ENCODE data around the gene OR6J1.
"Not testable (repeated sequence)": the region's sequence is repeated elsewhere in the genome, so short reads cannot be mapped to it uniquely, and the experiment has no call there.

OR6J1 gene

DNA sequence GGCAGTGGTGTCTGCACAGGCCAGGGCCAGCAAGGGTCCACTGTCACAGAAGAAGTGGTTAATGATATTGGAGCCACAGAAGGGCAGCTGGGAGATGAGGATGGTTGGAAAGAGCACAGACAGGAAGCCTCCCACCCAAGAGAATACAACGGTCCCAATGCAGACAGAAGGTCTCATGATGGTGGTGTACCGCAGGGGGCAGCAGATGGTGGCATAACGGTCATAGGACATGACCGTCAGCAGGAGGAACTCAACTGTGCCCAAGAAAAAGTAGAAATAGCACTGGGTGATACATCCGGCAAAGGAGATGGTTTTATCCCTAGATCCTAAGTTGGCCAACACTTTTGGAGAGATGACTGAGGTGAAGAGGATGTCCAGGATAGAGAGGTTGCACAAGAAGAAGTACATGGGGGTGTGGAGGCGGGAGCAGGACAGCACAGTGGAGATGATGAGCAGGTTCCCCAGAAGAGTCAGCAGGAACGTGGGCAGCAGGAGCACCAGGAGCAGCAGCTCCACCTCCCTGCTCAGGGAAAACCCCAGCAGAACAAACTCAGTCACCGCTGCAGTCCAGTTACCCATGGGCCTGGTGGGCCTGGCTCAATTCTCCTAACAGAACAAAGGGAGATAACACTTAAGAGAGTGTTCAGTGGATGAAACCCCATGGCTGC, 9.8 kb downstream of the OR6J1 start:
- H3K36me3 Mint-ChIP-seq (ENCODE audit: low read depth) = no peaks in the 10 kb centered on the region
- H3K27me3 Mint-ChIP-seq (ENCODE audit: low read depth) = peaks cover 16% of the 10 kb centered on the region
- no peaks in the 10 kb centered on the region for H3K4me1 Mint-ChIP-seq (ENCODE audit: low read depth)
- no peak overlapping the region for H3K27ac Mint-ChIP-seq
- H3K9me3 Mint-ChIP-seq = peaks cover 5% of the 10 kb centered on the region
- no peak overlapping the region for H3K4me3 Mint-ChIP-seq

DNA sequence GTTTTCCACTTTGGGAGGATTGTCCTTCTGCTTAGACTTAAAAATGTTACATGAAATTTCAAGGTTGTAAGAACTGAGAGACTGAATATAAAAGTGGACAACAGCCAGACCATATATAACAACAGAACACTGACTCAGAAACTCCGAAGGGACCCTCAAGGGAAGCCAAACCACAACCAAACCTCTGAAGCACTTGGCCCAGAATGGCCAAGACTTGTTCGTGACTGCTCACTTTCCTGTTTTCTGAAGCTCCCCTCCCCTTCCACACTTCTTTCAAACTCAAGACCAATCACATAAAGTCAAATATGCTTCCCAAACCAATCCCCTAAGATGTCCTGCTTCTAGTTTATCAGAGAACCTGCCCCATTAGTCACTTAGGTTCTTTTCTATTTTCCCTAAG, 13.7 kb downstream of the OR6J1 start:
- H3K4me1 Mint-ChIP-seq (ENCODE audit: low read depth) = no peaks in the 10 kb centered on the region
- no peak overlapping the region for H3K4me3 Mint-ChIP-seq
- H3K36me3 Mint-ChIP-seq (ENCODE audit: low read depth) = no peaks in the 10 kb centered on the region
- peaks cover 40% of the 10 kb centered on the region for H3K27me3 Mint-ChIP-seq (ENCODE audit: low read depth)
- H3K9me3 Mint-ChIP-seq = peaks cover 5% of the 10 kb centered on the region
- H3K27ac Mint-ChIP-seq = no peak overlapping the region

DNA sequence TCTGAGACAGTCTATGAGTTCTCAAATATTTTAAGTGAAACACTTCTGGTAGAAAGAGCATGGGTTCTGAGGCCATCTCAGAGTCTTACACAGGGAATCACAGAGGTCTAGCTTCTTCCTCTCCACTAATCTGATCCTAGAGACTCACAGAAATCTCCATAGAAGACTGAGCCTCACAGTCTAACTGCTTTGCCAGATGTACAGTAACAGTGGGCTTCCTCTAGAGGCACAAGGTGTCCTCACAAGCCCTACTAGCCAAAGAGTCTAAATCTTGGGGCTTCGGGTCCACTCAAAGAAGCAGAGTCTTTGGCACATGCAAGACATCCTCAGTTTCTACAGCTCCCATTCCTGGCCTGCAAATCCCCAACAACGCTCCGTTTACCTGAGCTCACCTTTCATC, 14.1 kb downstream of the OR6J1 start:
- Mint-ChIP-seq H3K27me3 (ENCODE audit: low read depth) (peaks cover 40% of the 10 kb centered on the region), H3K4me1 (ENCODE audit: low read depth) (no peaks in the 10 kb centered on the region), H3K9me3 (peaks cover 5% of the 10 kb centered on the region), H3K36me3 (ENCODE audit: low read depth) (no peaks in the 10 kb centered on the region), H3K4me3 (no peak overlapping the region), H3K27ac (no peak overlapping the region)

DNA sequence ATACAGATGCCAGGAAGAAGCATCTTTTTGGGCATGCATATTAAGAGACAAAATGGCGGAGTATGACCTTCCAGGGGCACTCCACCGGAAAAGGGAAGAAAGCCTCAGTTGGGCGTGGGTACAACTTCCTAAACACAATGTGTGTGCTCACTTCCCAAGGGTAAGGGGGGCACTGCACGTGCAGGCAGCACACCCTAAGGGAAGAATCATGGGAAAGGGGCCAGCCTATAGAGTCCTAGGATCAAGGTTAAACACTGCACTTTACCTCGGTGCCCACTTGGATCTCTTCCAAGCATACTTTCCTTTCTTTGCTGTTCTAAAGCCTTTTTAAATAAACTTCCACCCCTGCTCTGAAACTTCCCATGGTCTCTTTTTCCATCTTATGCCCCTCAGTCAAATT, 14.8 kb downstream of the OR6J1 start:
- H3K27ac Mint-ChIP-seq = no peak overlapping the region
- peaks cover 40% of the 10 kb centered on the region for H3K27me3 Mint-ChIP-seq (ENCODE audit: low read depth)
- no peaks in the 10 kb centered on the region for H3K4me1 Mint-ChIP-seq (ENCODE audit: low read depth)
- no peaks in the 10 kb centered on the region for H3K36me3 Mint-ChIP-seq (ENCODE audit: low read depth)
- H3K9me3 Mint-ChIP-seq = peaks cover 5% of the 10 kb centered on the region
- no peak overlapping the region for H3K4me3 Mint-ChIP-seq

DNA sequence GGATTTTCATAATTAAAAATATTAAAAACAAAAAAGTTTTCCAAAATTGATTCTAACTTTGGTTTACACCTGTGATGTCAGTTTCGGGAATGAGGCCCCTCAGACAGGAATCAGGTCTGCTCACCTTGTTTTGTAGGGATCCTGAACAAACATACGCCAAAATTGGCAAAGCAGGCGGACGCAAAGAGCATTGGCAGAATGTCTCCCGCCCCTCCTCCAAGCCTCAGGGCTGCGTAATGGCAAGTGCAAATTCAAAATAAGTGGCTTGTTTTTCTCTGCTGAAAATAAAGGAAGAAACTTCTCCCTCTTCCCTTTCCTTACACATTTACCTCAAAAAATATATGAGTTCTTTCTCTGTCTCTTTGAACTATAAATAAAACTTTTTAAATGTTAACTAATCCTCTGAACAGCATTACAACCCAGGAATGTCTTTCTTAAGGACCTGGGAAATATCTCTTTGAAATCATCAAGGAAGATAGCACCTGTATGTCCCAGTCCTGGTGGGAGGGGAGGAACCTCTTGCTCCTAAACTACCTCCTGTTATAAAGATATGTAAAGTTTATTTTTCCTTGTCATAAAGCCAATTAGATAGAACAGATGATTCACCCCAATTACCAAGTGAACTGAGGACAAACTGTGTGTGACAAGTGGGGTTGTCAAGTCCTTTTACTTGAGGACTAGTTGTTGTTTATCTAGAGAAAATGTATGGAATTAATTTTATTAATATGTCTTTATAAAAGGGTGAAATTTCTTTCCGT, 16.5 kb downstream of the OR6J1 start:
- H3K4me3 Mint-ChIP-seq = no peak overlapping the region
- H3K27me3 Mint-ChIP-seq (ENCODE audit: low read depth) = peaks cover 41% of the 10 kb centered on the region

DNA sequence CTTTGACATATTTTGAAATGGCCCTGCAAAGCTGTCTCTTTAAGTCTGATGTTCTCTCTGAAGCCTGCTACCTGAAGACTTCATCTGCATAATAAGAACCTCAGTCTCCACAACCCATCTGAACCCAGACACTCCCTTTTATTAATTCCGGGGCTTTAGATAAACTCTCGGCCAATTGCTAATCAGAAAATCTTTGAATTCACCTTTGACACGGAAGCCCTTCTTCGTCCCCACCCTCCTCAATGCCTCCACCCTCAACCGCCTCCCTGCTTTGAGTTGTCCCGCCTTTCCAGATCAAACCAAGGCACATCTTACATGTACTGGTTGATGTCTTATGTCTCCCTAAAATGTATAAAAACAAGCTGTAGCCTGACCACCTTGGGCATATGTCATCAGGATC, 17.6 kb downstream of the OR6J1 start:
- Mint-ChIP-seq H3K36me3 (ENCODE audit: low read depth) (no peaks in the 10 kb centered on the region), H3K9me3 (peaks cover 5% of the 10 kb centered on the region), H3K4me1 (ENCODE audit: low read depth) (no peaks in the 10 kb centered on the region), H3K4me3 (no peak overlapping the region), H3K27ac (no peak overlapping the region), H3K27me3 (ENCODE audit: low read depth) (peaks cover 41% of the 10 kb centered on the region)

More for the DNA sequence above, 16.5 kb downstream of the OR6J1 start:
- H3K36me3 Mint-ChIP-seq (ENCODE audit: low read depth) = no peaks in the 10 kb centered on the region
- no peak overlapping the region for H3K27ac Mint-ChIP-seq
- no peaks in the 10 kb centered on the region for H3K4me1 Mint-ChIP-seq (ENCODE audit: low read depth)
- H3K9me3 Mint-ChIP-seq = peaks cover 5% of the 10 kb centered on the region

DNA sequence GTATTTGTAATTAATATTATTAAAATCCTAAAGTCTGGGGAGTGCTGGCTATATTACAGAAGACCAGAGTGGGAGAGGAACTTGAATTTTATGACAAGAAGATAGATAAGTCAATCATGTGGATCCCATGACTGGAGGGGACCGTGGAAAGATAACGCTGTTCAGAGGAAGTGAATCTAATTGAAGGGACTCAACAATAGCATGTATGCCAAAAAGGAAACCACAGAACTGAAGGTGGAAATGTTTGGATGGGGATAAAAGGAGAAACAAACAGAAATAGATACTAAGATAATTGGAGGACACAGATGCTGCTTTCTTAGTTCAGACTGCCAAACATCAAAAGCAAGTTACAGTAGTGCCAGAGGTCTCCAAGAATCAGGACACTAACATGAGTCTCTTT, 21.1 kb downstream of the OR6J1 start:
- no peak overlapping the region for H3K27ac Mint-ChIP-seq
- peaks cover 26% of the 10 kb centered on the region for H3K27me3 Mint-ChIP-seq (ENCODE audit: low read depth)
- no peak overlapping the region for H3K4me3 Mint-ChIP-seq
- H3K36me3 Mint-ChIP-seq (ENCODE audit: low read depth) = no peaks in the 10 kb centered on the region
- no peaks in the 10 kb centered on the region for H3K4me1 Mint-ChIP-seq (ENCODE audit: low read depth)
- H3K9me3 Mint-ChIP-seq = no peaks in the 10 kb centered on the region

DNA sequence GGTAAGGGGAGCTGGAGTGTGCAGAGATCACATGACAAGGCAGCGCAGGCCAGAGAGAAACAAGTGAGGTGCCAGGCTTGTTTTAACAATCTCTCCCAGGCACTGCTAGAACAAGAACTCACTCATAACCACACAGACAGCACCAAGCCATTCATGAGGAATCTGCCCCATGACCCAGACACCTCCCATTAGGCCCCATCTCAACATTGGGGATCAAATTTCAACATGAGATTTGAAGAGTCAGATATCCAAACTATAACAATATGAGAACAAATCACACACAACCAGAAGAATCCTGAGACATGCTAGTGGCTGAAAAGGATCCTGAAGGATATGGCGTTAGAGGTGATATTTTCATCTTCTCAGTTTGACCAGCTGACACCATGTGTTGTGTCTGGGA, 21.9 kb downstream of the OR6J1 start:
- Mint-ChIP-seq H3K4me1 (ENCODE audit: low read depth) (no peaks in the 10 kb centered on the region), H3K27ac (no peak overlapping the region), H3K36me3 (ENCODE audit: low read depth) (no peaks in the 10 kb centered on the region), H3K9me3 (no peaks in the 10 kb centered on the region), H3K27me3 (ENCODE audit: low read depth) (peaks cover 26% of the 10 kb centered on the region), H3K4me3 (no peak overlapping the region)

DNA sequence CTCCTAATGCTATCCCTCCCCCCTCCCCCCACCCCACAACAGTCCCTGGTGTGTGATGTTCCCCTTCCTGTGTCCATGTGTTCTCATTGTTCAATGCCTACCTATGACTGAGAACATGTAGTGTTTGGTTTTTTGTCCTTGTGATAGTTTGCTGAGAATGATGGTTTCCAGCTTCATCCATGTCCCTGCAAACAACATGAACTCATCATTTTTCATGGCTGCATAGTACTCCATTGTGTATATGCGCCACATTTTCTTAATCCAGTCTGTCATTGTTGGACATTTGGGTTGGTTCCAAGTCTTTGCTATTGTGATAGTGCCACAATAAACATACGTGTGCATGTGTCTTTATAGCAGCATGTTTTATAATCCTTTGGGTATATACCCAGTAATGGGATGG, 28.4 kb downstream of the OR6J1 start:
- not testable (repeated sequence) for H3K27ac Mint-ChIP-seq; H3K27me3 Mint-ChIP-seq (ENCODE audit: low read depth); H3K4me1 Mint-ChIP-seq (ENCODE audit: low read depth); H3K9me3 Mint-ChIP-seq; H3K4me3 Mint-ChIP-seq
- peaks cover 11% of the 10 kb centered on the region for H3K36me3 Mint-ChIP-seq (ENCODE audit: low read depth)

DNA sequence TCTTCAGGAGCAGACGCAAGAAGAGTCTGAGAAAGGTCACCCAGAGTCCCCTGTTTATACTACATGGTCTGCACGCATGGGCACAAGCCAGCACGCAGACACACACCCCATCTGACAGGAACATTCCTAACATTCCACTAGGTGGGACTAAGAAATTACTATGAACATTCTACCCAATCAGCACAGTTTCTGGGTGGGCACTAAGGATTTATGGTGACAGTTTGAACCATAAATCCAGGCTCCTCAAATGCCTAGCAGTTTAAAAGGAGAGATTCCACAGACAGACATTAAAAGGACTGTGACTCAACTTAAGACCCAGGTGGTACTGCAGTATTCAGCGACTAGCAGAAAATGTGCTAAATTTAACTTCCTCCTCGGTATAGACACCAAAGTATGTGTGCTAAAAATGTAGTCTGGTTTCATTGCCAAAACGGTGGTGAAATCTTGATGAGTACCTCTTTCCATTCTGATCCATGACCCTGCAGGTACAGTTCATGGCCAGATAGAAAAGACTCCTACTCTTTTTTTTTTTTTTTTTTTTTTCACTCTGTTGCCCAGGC, 29.8 kb downstream of the OR6J1 start:
- H3K27me3 Mint-ChIP-seq (ENCODE audit: low read depth) = peaks cover 10% of the 10 kb centered on the region
- H3K4me1 Mint-ChIP-seq (ENCODE audit: low read depth) = peaks cover 2% of the 10 kb centered on the region
- H3K4me3 Mint-ChIP-seq = no peak overlapping the region
- H3K36me3 Mint-ChIP-seq (ENCODE audit: low read depth) = peaks cover 19% of the 10 kb centered on the region
- H3K9me3 Mint-ChIP-seq = no peaks in the 10 kb centered on the region
- H3K27ac Mint-ChIP-seq = no peak overlapping the region

DNA sequence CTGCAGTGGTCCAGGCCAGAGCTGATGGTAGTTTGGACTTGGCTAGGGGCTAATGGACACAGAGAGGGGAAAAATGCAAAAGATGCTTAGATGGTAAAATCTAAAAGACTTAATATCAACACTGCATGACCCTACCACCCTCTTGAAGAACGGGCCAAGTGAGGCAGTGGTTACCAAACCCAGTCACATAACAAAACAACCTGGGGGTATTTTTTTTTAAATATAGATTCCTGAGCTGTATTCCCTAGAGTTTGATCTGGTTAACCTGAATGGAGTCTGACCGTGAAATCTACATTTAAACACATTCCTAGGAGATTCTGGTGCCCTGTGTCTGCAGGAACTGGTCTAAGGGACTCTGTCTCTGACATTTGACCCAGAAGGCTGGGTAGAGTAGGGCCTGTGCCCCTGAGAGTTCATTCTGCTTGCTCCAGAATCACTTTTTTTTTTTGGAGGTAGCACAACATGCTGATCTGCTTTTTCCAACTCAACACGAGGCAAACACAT, 30.4 kb downstream of the OR6J1 start:
- Mint-ChIP-seq H3K36me3 (ENCODE audit: low read depth) (peaks cover 20% of the 10 kb centered on the region), H3K27ac (no peak overlapping the region), H3K9me3 (no peaks in the 10 kb centered on the region), H3K4me1 (ENCODE audit: low read depth) (peaks cover 2% of the 10 kb centered on the region), H3K27me3 (ENCODE audit: low read depth) (peaks cover 7% of the 10 kb centered on the region), H3K4me3 (no peak overlapping the region)

DNA sequence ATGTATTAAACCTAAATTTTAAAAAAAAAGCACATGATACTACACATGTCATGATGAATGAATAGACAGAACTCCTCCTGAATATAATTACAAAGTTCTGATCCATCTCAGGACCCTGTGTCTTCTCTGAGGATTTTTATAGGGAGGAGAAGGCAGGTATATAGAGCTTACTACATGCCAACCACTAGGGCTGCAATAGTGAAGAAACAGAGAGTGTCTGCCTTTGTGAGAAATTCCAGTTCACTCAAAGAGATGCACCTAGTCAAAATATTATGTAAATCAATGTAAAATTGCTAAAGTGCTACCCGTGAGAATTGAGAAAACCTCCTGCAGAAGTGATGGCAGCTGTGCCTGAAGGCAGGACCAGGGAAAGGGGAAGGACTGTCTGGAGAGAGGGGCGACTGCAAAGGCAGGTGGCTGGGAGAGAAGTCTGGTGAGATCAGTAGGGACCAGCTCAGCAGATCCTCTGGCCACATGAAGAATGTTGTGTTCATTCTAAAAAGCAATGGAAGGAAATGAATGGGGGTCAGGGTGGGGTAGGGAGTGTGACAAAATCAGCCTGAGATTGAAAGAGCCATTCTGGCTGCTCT, 31.0 kb downstream of the OR6J1 start:
- Mint-ChIP-seq H3K4me3 (no peak overlapping the region), H3K4me1 (ENCODE audit: low read depth) (peaks cover 2% of the 10 kb centered on the region), H3K9me3 (no peaks in the 10 kb centered on the region), H3K27ac (no peak overlapping the region), H3K27me3 (ENCODE audit: low read depth) (peaks cover 6% of the 10 kb centered on the region), H3K36me3 (ENCODE audit: low read depth) (peaks cover 23% of the 10 kb centered on the region)

DNA sequence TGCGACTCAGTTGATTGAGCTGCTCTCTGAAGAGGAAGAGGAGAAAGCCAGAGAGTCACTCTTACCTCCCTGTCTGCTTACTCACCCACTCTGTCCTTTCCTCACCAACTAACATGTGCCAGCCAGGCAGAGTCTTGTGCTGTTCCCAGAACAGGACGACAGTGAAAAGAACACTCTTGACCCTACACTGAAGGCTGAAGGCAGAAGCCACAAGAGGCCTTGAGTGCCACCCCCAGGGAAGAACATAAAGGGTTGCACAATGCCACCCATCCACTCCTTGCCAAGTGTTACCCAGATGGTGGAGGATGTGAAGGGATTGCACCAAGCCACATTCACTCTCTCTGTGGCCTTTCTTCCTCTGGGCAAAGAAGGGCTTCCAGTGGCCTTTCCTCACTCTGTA, 33.2 kb downstream of the OR6J1 start:
- Mint-ChIP-seq H3K9me3 (no peaks in the 10 kb centered on the region), H3K4me1 (ENCODE audit: low read depth) (peaks cover 2% of the 10 kb centered on the region), H3K27ac (no peak overlapping the region), H3K4me3 (no peak overlapping the region), H3K27me3 (ENCODE audit: low read depth) (no peaks in the 10 kb centered on the region), H3K36me3 (ENCODE audit: low read depth) (peaks cover 34% of the 10 kb centered on the region)

DNA sequence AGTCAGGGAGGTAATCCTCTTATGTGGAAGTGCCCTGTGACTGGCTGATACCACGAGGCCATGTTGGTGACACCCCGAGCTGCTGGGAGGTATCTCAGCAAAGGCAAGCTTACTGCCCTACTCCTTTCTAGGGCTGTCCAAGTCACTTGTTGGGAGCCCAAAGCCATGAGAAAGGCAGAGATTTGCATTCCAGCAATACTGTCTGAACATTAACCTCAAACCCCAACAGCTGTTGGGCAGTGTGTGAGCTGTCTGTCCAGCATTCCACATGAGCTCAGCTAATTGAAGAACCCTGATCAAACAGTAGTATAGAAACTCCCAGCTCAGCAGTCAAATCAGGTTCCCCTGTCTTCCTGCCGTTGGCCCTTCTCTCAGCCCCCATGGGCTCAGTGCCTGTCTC, 36.9 kb downstream of the OR6J1 start:
- no peaks in the 10 kb centered on the region for H3K9me3 Mint-ChIP-seq
- H3K4me3 Mint-ChIP-seq = no peak overlapping the region
- peaks cover 61% of the 10 kb centered on the region for H3K36me3 Mint-ChIP-seq (ENCODE audit: low read depth)
- no peaks in the 10 kb centered on the region for H3K4me1 Mint-ChIP-seq (ENCODE audit: low read depth)
- H3K27me3 Mint-ChIP-seq (ENCODE audit: low read depth) = no peaks in the 10 kb centered on the region
- no peak overlapping the region for H3K27ac Mint-ChIP-seq

DNA sequence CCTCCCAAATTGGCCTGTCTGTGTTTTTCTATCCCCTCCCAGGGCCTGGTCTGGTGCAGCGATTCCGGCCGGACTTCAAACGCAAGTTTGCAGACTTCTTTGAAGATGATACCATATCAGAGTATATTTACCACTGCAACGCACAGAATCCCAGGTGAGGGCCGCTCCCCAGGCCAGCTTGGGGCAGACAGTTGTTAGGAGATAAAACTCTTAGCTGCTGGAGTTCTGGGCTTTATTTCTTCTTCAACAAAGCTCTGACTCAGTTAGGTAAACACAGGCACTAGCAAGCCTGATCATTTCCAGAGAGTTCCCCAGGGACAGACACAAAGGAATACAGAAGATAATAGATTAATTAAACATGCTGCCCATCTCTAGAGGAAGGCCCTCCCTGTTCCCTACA, 37.8 kb downstream of the OR6J1 start:
- Mint-ChIP-seq H3K4me1 (ENCODE audit: low read depth) (peaks cover 9% of the 10 kb centered on the region), H3K27me3 (ENCODE audit: low read depth) (no peaks in the 10 kb centered on the region), H3K9me3 (no peaks in the 10 kb centered on the region), H3K4me3 (no peak overlapping the region), H3K27ac (no peak overlapping the region), H3K36me3 (ENCODE audit: low read depth) (peaks cover 61% of the 10 kb centered on the region)

Measured in T-helper 1 cell treated with Interleukin-12 subunit alpha and Interleukin-12 subunit beta and Interleukin-4 antibody, amounts not matched to agents 30 μg/mL and 1 μg/mL, for 36 hours (primary cell).